NAMALWA (cell line): Measurements from ENCODE around the gene LGR5.
A peak's percentile ranks its signal among the peaks of the same experiment; 100 is the strongest.

Experiments used
- DNase-seq: peaks from one replicate; pipeline ENCODE4 v3.0.0-alpha.2; 2015; ENCODE audit warnings: low spot score

LGR5 gene, protein sequence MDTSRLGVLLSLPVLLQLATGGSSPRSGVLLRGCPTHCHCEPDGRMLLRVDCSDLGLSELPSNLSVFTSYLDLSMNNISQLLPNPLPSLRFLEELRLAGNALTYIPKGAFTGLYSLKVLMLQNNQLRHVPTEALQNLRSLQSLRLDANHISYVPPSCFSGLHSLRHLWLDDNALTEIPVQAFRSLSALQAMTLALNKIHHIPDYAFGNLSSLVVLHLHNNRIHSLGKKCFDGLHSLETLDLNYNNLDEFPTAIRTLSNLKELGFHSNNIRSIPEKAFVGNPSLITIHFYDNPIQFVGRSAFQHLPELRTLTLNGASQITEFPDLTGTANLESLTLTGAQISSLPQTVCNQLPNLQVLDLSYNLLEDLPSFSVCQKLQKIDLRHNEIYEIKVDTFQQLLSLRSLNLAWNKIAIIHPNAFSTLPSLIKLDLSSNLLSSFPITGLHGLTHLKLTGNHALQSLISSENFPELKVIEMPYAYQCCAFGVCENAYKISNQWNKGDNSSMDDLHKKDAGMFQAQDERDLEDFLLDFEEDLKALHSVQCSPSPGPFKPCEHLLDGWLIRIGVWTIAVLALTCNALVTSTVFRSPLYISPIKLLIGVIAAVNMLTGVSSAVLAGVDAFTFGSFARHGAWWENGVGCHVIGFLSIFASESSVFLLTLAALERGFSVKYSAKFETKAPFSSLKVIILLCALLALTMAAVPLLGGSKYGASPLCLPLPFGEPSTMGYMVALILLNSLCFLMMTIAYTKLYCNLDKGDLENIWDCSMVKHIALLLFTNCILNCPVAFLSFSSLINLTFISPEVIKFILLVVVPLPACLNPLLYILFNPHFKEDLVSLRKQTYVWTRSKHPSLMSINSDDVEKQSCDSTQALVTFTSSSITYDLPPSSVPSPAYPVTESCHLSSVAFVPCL

DNA sequence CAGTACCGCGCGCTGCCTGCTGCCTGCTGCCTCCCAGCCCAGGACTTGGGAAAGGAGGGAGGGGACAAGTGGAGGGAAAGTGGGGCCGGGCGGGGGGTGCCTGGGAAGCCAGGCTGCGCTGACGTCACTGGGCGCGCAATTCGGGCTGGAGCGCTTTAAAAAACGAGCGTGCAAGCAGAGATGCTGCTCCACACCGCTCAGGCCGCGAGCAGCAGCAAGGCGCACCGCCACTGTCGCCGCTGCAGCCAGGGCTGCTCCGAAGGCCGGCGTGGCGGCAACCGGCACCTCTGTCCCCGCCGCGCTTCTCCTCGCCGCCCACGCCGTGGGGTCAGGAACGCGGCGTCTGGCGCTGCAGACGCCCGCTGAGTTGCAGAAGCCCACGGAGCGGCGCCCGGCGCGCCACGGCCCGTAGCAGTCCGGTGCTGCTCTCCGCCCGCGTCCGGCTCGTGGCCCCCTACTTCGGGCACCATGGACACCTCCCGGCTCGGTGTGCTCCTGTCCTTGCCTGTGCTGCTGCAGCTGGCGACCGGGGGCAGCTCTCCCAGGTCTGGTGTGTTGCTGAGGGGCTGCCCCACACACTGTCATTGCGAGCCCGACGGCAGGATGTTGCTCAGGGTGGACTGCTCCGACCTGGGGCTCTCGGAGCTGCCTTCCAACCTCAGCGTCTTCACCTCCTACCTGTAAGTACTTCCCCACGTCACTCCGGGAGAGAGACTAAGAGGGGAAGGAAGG is at the start of gene LGR5:
TSS of gene LGR5 (plus strand) at position 186 of the 732 bp plus-strand sequence. CDS start at position 469, 283 bp downstream.
- DNase-seq, result no peak

DNA sequence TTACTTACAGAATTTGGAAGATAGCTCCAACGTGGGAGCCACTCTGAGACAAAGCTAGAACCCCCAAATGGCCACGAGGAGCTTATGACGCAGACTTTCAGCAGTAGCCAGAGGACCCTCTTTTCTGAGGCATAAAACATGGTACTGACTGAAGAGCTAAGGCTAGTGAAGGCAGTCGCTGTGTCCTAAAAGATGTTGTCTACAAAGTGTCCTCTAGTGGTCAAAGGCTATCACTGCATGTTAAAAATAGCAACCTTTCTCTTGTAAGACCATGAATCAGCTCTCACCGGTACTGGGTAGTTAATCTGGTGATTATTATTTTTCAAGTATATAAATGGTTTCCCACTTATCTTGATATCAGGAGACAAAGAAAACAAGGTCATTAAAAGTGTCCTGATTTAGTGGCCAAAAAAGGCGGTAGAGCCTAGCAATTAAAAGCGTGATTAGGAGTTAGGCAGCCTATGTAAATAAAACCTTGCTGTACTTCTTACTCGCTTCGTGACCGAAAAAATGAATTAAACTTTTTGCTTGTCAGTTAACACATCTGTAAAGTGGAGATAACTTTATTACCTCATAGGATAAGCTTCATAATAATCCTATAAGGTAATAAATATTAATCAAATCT is 47.0 kb upstream of the LGR5 start:
- DNase-seq, result peak; percentile 80

DNA sequence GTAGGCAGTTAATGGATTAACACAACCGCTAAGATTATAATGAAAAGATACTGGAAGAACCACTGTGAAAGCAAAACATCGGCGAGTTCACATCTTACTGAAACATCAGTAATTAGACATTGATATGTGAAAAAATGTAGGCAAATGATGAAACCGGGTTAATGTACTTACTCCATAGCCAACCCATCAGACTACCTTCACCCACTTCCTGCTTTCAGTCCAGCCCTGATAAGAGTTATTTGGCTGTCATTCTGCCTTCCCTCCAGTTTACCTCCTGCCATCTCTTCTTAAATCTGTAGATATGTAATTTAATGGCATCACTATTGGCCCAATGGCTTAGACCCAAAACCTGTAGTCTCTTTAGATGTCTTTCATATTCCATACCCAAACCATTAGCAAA is 46.0 kb upstream of the LGR5 start:
- no peak for DNase-seq

DNA sequence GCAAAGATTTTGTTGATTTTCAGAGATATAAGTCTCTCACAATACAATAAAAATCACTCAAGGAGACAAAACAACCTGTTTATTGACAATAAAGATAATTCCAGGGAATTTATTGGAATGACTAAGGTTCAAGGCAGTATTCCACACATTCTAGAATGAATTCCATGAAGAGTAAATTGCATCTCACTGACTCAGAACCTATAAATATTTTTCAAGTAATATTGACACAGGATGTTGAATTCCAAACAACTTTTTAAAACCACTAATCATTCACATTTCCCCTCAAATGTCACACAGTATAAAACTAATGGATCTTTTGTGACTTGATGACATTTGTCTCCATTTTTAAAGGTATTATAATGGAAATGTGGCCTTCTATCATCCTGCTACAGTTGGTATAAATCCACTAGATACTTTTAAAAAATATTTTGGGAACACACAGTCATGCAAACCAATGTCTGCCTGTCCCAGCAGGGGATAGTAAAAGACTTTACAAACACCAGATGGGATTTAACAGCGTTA is 42.1 kb upstream of the LGR5 start:
- no peak for DNase-seq

DNA sequence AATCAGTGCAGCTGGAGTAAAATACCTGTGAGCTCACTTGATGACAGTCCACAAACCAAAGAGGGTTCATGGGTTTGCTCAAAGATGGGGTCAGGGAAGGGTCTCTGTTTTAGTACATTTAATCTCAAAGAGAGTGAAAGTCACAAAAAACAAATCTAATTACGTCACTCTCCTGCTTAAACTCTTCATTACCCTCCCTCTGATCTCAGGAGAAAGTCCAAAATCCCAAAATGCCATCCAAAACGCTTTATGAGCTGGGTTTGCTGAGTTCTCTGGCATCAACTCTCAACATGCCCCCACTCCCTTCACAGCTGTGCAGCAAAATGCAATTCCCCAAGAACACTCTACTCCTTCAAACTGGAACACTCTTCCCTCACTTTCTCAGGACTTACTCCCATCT is 40.4 kb upstream of the LGR5 start:
- DNase-seq, result no peak

DNA sequence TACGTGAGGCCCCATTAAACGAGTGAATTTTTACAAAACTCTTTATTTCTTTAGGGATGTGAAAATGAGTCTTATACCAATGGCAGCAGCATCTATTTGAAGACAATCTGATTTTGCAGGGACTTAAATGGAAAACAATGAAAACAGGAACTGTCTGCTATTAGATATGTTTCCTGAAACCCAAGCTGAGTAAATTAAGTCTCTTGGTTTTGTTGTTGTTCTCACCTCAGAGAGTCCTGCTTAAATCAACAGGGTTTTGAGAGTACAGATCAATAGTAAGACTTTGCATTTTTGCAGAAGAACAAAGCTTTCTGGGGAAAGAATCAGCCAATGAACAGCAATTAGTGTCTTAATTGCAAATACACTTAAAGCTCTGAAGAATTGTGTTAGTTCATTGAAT is 39.1 kb upstream of the LGR5 start:
- DNase-seq, result no peak

DNA sequence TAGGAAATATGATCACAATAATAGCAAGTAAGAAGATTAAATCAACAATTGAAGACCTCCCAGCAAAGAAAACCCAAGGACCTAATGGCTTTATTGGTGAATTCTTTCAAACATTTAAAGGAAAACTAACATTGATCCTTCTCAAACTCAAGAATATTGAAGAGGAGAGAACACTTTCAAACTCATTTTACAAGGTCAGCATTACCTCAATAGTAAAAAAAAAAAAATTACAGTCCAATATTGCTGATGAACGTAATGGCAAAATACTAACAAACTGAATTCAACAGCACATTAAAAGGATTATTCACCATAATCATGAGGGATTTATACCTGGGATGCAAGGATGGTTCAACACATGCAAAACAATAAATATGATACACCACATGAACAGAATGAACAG is 33.7 kb upstream of the LGR5 start:
- no peak for DNase-seq

DNA sequence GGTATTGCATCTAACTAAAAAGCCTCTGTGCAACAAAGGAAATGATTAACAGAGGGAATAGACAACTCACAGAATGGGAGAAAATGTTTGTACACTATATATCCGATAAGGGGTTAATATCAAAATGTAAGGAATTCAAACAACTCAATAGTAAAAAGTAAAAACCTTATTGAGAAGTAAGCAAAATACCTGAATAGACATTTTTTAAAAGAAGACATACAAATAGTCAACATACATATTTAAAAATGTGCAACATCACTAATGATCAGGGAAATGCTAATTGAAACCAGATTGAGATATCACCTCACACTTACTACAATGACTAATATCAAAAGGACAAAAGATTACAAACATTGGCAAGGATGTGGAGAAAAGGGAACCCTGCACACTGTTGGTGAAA is 31.9 kb upstream of the LGR5 start:
- DNase-seq, result no peak

DNA sequence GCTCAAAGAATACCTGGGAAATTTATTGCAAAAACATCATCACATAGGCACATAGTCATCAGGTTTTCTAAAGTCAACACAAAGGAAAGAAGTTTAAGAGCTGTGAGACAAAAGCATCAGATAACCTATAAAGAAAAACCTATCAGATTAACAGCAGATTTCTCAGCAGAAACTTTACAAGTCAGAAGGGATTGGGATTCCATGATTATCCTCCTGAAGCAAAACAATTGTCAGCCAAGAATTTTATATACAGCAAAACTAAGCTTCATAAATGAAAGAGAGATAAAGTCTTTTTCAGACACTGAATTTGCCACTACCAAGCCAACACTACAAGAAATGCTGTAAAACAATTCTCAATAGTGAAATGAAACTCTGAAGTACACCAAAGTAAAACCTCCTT is 28.8 kb upstream of the LGR5 start:
- DNase-seq, result no peak

DNA sequence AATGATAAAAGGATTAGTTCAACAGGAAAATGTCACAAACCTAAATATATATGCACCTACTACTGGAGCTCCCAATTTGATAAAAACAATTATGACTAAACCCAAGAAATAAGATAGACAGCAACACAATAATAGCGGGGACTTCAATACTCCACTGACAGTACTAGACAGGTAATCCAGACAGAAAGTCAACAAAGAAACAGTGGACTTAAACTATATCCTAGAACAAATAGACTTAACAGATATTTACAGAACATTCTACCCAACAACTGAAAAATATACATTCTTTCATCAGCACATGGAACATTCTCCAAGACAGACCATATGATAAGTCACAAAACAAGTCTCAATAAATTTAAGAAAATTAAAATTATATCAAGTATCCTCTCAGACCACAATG is 28.0 kb upstream of the LGR5 start:
- no peak for DNase-seq

DNA sequence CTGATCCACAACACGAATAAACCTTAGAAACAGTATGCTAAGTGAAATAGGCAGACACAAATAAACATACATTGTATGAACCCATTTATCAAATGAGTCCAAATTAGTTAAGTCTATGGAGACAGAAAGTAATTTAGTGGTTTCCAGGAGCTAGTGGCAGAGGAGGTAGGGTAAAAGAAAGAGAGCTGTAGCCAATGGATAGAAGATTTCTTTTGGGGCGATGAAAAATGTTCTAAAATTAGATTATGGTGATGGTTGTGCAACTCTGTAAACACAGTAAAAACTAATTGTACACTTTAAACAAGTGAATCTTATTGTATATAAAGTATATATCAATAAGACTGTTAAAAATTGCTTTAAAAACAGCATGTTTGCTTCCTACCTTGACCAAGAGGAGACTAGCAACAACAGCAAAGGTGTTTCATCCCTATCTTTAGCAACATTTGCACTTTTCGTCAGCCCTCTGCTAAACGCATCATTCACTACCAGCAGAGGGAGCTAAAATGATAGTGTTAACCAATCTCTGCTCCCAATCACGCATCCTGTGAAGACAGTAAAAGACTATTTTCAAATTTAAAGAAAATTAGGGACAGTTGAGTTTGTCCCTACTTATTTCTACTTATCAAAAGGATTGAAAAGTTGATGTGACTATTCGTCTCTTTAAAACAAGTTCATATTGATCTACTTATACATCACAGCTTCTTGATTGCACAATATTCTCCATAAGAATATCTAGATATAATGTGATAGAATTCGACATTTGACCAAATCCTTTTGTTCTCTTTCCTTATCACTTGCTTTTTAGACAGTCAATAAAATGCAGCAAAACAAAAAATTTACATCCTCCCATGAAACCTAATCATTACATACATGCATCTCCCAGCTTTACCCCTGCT is 24.0 kb upstream of the LGR5 start:
- peak; percentile 73 for DNase-seq

DNA sequence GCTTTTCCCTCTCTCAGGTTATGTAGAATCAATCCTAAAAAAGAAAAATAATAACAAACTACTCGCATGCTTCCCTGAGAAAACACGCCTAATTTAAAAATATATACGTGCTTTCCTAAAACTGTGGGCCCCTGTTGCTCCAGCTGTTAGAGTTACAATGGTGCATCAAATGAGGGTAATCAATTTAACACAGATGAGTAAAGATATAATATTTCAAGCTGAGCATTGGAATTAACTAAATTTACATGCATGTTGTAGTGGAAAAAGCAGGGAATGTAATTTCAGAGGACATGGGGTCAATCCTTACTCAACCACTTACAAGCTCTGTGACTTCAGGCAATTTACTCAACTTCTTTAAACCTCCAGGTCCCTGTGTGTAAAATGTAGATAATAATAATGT is 22.4 kb upstream of the LGR5 start:
- no peak for DNase-seq

DNA sequence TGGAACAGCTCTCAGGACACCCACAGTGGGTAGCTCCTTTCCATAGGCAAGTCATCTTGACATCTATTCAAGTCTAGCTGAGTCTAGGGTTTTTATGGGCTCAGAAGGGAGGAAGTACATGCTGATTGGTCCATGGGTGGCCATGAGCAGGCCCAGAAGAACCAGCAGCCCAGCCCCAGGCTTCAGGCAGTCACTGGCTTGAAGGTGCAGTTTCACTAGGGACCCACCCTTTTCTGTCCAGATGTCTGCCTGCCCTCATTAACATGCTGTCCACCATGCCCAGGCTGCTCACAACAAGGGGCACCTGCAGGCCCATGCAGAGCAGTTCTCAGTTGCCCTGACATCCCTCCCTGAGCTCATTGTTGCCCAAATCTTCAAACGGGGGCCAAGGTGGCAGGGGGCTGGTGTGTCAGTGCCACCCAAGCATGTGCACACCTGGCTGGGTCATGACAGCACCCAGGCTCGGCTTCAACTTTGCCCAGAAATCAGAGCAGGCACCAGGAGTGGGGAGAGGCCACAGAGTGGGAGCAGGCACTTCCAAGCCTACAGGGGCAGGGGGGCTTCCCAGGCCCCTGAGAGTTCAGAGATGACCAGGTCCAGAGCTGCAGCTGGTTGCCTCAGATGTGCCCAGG is 18.7 kb upstream of the LGR5 start:
- no peak for DNase-seq

DNA sequence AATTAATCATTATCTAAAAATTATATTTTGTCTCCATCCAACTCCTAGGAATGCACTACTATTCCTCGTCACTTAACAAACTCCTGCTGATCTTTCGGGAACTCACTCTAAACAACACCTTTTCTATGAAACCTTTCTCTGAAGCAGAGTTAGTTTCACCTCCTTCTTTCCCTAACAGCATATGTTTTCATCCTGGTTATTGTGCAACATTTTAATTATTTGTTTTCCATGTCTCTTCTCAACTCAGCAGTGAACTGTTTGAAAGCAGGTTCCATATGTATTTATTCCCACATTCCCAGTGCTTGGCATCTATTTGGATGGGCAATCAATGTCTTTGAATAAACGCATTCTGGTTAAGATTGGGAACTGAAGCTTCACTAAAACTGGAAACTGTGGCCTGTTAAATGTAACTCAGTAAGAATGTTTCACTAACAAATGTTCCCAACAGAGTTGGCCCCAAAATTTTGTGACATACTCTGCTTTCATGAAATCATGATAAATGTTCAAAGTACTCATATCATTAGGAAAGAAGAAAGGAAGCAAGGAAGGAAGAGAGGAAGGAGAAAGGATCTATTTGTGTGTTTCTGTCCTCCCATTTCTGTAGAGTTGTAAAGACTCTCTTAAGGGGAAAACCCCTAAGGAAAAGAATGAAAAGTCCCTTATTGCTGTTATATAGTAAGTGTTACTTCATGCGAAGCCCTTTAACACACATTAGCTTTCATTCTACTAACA is 13.9 kb upstream of the LGR5 start:
- DNase-seq, result no peak

DNA sequence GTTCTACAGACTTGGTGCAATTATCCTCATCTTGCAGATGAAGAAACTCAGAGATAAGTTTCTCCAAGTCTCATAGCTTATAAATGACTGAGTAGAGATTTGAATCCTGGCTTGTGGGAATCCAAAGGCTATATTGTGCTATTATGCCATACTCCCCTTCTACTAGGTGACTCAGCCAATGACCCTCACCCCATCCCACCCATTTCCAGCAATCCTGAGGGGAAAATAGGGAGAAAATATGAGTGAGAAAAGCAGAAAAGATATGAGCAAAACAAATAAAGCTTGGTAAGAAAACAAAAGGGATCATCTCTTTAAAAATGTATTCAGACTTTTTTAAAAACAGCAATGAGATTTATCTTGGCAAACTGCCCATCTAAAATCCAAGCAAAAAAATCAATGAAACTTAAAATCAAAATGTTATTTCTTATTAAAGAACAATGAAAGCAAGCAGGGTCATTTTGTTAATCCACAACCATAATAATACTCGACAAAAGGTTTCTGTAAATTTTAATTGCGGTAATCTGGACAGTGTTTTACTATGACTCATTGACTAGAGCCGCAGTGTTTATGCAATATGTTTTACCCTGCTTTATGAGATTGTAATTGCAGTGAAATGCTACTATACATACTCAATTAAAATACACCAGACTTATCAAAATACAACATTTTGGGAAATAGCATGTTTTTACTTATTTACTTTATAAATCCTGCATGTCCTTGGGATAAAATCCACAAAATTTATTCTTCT is 13.1 kb upstream of the LGR5 start:
- DNase-seq, result no peak

DNA sequence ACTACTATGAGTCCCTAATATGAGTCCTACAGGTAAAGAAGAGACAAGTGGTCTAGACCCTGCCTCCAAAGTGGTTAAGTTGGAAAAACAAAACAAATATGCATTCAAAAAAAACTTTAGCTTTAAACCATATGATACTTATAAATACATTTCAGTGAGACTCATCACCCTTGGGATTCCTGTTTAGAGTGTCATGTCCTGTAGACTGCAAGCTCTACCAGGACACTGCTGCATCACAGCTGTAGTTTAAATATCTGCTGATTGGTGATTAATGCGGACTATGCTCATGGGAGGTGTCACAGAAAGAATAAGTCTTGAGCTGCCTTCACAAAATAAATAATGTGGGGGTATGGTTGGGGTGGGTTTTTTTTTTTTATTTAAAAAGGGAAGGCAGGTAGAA is 8.8 kb upstream of the LGR5 start:
- DNase-seq, result no peak

DNA sequence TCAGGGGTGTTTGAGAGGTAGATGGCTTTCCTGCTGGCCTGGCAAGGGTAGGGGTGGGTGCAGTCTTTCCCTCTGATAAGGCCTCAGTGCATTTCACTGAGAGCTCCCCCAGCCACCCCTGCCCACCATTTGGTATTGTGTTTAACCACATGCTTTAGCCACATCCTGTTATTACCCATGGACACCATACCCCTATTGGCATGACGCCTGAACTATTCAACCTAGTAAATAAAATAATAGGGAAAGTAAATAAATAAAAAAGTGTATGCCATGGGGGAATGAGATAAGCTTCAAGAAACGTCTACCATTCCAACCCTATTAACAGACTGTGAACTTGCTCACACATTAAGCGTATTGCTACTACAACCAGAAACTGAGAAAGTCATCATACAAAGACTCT is 7.6 kb upstream of the LGR5 start:
- DNase-seq, result no peak

DNA sequence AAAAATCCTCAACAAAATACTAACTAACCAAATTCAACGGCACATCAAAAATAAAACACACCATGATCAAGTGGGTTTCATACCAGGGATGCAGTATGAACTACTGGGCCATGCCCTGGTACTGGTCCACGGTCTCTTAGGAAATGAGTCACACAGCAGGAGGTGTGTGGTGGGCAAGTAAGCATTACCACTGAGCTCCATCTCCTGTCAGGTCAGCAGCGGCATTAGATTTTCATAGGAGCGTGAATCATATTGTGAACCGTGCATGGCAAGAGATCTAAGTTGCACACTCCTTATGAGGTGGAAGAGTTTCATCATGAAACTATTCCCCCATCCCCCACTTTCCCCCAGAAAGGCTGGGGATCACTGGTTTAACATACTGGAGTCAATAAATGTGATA is 6.7 kb upstream of the LGR5 start:
- DNase-seq, result no peak

DNA sequence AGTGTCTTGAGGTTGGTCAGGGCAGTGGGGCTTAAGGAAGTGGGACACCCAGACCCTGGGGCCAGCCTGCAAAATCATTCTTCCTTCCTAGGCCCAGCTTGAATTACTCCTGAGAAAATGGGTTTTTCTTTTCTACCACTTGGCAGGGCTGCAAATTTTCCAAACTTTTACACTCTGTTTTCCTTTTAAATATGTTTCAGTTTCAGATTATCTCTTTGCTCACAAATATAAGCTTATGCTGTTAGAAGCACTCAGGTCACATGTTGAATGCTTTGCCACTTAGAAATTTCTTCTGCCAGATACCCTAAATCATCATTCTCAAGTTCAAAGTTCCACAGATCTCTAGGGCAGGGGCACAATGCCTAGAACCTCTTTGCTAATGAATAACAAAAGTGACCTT is 2.9 kb upstream of the LGR5 start:
- DNase-seq, result no peak
